ENCODE measurements around the gene EEF2.
A peak's percentile ranks its signal among the peaks of the same experiment; 100 is the strongest.
"Not testable (repeated sequence)": the region's sequence is repeated elsewhere in the genome, so short reads cannot be mapped to it uniquely, and the experiment has no call there.

EEF2 gene

GRCh38 chr19:4014541-4015491 lies 29.6 kb upstream of the EEF2 start:
- DNase-seq (ENCODE audit: low read depth): no peak

- no peak for DNase-seq (ENCODE audit: low read depth)
Observed at GRCh38 chr19:4013886-4014540, 28.8 kb upstream of the EEF2 start.

GRCh38 chr19:4012975-4013634 lies 27.8 kb upstream of the EEF2 start:
- no peak for DNase-seq (ENCODE audit: low read depth)

- no peak for DNase-seq (ENCODE audit: low read depth)
Observed at GRCh38 chr19:4012092-4012974, 27.1 kb upstream of the EEF2 start.

- not testable (repeated sequence) for DNase-seq (ENCODE audit: low read depth)
Observed at GRCh38 chr19:4011430-4011829, 26.2 kb upstream of the EEF2 start.

- DNase-seq (ENCODE audit: low read depth): no peak
Observed at GRCh38 chr19:4010808-4011110, 25.5 kb upstream of the EEF2 start.

- DNase-seq (ENCODE audit: low read depth): no peak
Observed at GRCh38 chr19:4009990-4010807, 24.9 kb upstream of the EEF2 start.

GRCh38 chr19:4007836-4008539 lies 22.7 kb upstream of the EEF2 start:
- DNase-seq (ENCODE audit: low read depth): no peak

GRCh38 chr19:4007021-4007835 lies 22.0 kb upstream of the EEF2 start, which contains the start of gene PIAS4:
PIAS4 (plus strand) TSS chr19:4007736; CDS start chr19:4007761, 25 bp downstream.
- peak; percentile 98 for DNase-seq (ENCODE audit: low read depth)

GRCh38 chr19:4005436-4005835 lies 20.2 kb upstream of the EEF2 start:
- DNase-seq (ENCODE audit: low read depth): not testable (repeated sequence)

GRCh38 chr19:4000798-4001197 lies 15.5 kb upstream of the EEF2 start:
- DNase-seq (ENCODE audit: low read depth): not testable (repeated sequence)

GRCh38 chr19:3998667-3999412 lies 13.6 kb upstream of the EEF2 start:
- DNase-seq (ENCODE audit: low read depth): not testable (repeated sequence)

- DNase-seq (ENCODE audit: low read depth): no peak
Observed at GRCh38 chr19:3995607-3996006, 10.3 kb upstream of the EEF2 start.

GRCh38 chr19:3990815-3991117 lies 5.5 kb upstream of the EEF2 start:
- DNase-seq (ENCODE audit: low read depth): no peak

GRCh38 chr19:3987619-3988371 lies 2.5 kb upstream of the EEF2 start:
- peak; percentile 83 for DNase-seq (ENCODE audit: low read depth)

- DNase-seq (ENCODE audit: low read depth): peak; percentile 35
Observed at GRCh38 chr19:3986260-3987041, 1.2 kb upstream of the EEF2 start.

- no peak for DNase-seq (ENCODE audit: low read depth)
Observed at GRCh38 chr19:3985643-3986259, 488 bp upstream of the EEF2 start.
